Epithelial cell of prostate (primary cell): ENCODE results near the gene LRSAM1.

Source experiments
- DNase-seq: peaks from one replicate; pipeline ENCODE4 v3.0.0-alpha.2; 2011; ENCODE audit warnings: low read depth, low spot score
- H3K27ac ChIP-seq: fragments of 450-650 bp; 2 replicates; pipeline ENCODE4 v1.5.1; 2017; ENCODE audit warnings: mild to moderate bottlenecking

Gene LRSAM1

DNA sequence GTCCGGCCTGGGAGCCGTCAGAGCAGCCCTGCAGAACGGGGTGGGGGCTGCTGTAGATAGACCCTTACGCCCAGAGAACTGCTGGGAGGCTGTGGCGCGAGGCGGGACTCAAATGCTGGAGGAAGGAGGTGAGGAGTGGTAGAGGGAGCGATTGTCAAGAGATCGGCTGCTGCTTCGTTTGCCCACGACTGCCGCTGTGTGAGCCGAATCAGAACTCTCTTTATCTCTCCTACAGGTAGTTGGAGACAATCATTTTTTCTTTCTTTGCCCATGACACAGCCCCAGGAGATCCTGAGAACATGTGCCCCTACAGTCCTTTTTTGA is 26.7 kb upstream of the LRSAM1 start:
- peak overlapping the region; percentile 86 for H3K27ac ChIP-seq
- no peak for DNase-seq

DNA sequence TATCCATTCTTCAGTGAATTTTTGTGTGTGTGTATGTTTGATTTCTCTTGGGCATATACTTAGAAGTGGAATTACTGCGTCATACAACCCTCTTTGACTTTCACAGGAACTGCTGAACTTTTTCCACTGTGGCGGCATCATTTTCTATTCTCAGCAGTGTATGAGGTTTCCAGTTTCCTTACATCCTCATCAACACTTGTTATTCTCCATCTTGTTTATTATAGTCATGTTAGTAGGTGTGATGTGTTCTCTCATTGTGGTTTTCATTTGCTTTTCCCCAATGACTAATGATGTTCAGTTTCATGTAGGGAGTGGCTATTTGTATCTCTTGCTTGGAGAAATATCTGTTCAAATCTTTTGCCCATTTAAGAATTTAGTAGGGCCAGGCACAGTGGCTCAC is 24.6 kb upstream of the LRSAM1 start:
- DNase-seq, result no peak

DNA sequence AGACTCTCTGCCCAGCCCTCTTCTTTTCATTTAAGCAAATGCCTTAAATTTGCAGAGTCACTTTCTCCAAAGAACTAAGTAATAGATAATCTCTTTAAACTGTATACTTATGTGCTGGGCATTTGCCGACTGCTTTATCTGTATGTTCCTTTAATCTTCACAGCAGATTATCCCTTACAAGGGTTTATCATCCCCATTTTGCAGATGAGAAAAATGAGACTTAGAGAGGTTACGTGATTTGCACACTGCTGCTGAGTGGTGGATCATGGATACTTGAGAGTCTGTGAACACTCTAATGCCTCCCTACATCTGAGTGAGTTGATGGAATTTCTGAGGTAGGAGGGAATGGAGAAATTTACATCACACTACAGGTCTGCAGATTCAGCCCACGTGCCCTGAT is 23.0 kb upstream of the LRSAM1 start:
- DNase-seq, result no peak

More for the DNA sequence above, 24.6 kb upstream of the LRSAM1 start:
- H3K27ac ChIP-seq, result peak overlapping the region; percentile 8

DNA sequence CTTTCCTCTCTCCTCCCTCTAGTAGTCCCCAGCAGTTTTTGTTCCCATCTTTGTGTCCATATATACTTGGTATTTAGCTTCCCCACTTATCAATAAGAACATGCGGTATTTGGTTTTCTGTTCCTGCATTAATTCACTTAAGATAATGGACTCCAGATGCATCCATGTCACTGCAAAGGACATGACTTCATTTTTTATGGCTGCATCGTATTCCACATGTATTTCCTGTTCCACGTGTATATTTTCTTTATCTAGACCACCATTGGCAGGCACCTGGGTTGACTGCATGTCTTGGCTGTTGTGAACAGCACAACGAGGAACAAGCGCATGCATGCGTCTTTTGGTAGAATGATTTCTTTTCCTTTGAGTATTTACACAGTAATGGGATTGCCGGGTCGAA is 20.9 kb upstream of the LRSAM1 start:
- H3K27ac ChIP-seq, result no peak overlapping the region

More for the DNA sequence above, 23.0 kb upstream of the LRSAM1 start:
- no peak overlapping the region for H3K27ac ChIP-seq

DNA sequence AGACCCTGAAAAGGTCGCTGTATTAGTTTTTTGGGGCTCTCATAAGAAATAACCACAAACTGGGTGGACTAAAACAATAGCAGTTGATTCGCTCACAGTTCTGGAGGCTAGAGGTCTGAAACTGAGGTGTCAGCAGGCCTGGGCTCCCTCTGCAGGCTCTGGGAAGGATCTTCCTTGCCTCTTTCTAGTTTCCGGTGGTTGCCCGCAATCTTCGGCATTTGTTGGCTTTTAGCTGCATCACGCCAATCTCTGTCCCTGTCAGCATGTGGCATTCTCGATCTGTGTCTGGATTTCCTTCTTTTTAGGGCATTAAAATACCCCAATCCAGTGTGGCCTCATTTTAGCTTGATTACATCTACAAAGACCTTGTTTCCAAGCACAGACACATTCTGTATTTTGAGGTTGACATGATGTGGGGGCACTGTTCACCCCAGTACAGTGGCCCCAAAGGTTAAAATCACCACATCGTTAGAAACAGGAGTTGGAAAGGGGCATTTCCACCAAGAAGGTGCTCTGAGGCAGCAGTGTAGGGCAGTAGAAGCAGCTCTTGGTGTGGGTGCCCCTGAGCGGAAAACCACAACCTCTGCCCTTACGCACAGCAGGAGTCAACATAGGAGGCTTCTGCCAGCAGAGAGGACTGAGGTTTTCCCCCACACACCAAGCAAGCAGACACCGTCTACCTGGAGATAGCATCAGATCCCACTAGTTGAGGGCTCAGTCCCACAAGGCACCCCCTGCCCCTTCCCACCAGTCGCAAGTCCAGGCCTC is 13.6 kb upstream of the LRSAM1 start:
- no peak overlapping the region for H3K27ac ChIP-seq
- no peak for DNase-seq

More for the DNA sequence above, 20.9 kb upstream of the LRSAM1 start:
- DNase-seq, result no peak

DNA sequence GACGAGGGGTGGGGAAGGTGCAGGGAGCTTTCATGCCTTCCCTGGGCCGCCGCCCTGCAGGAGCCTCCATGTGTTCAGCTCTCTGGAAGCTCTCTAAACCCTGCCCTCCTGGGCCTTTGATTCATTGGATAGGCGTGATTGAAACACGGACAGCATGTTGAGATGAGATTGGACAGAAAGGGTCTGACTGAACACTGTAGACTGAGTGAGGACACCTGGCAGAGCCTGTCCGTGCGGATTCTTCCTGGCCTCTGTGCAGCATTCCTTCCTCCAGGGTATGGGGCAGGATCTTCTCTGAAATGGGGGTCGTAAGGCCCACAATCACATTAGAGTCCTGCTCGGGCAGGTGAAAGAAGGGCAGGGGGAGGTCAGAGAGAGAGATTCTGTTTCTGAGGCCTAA is 12.9 kb upstream of the LRSAM1 start:
- H3K27ac ChIP-seq, result no peak overlapping the region
- DNase-seq, result no peak

DNA sequence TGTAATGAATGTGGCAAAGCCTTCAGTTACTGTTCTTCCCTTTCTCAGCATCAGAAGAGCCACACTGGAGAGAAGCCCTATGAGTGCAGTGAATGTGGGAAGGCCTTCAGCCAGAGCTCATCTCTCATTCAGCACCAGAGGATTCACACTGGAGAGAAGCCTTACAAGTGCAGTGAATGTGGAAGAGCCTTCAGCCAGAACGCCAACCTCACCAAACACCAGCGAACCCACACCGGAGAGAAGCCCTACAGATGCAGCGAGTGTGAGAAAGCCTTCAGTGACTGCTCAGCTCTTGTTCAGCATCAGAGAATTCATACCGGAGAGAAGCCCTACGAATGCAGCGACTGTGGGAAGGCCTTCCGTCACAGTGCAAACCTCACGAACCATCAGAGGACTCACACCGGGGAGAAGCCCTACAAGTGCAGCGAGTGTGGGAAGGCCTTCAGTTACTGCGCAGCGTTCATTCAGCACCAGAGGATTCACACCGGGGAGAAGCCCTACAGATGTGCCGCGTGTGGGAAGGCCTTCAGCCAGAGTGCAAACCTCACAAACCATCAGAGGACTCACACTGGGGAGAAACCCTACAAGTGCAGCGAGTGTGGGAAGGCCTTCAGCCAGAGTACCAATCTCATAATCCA is 6.9 kb upstream of the LRSAM1 start:
- DNase-seq, result no peak

DNA sequence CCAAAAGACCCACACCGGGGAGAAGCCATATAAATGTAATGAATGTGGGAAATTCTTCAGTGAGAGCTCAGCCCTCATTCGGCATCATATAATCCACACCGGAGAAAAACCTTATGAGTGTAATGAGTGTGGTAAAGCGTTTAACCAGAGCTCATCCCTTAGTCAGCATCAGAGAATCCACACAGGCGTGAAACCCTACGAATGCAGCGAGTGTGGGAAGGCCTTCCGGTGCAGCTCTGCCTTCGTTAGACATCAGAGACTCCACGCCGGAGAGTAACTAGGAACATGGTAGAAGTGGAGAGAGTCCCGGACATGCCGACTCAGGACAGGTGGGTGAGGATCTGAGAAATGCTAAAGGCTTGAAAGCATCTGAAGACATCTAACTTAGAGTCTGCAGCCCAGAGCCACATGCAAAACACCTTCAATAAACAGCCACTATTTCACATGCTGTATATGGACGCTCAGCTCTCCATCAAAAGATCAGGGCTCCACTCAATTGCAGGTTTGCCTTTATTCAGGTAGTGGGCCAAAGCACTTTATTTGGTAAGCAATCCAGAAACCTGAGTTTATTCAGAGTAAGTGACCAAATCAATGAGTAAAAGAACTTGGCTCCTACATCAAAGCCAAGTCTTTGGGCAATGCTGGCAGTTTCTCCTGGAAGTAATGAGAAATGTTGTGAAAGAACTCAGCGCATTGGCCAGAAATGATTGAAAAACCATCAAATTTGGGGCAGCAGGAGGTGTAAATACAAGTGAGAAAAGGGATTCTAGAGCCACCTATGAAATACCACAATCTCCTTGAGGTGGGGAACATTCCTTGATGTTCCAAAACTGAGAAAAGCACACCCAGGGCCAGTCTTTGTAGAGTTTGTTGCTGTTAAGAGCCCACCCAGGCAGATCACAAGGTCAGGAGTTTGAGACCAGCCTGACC is 6.1 kb upstream of the LRSAM1 start:
- DNase-seq, result no peak
- H3K27ac ChIP-seq, result peak overlapping the region; percentile 96

More for the DNA sequence above, 6.9 kb upstream of the LRSAM1 start:
- no peak overlapping the region for H3K27ac ChIP-seq

DNA sequence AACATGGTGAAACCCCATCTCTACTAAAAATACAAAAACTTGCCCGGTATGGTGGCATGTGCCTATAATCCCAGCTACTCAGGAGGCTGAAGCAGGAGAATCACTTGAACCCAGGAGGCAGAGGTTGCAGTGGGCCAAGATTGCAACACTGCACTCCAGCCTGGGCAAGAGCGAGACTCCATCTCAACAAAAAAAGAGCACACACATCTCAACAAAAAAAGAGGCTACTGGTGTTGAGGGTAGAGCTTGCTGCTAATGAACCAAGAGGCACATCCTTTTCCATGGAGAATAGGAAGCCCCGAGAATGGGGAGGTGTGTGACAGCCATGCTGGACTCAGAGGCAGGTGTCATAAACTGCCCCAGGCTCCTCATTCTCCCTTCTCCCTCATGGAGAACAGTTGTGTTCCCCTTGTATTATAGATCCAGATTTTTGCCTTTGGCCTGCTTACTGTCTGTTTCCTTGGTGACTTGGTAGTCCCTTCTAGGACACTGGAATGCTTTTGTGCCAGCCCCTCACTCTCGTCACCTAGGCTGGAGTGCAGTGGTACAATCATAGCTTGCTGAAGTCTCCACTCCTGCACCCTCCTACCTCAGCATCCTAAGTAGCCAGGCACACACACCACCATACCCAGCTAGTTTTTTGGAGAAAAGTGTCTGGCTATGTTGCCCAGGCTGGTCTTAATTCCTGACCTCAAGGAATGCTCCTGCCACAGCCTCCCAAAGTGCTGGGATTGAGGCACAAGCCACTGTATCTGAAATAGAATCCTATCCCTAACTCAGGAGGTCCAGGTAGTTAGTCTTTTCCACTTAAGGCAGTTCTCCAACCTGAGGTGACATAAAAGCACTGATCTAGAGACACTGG is 5.2 kb upstream of the LRSAM1 start:
- peak overlapping the region; percentile 96 for H3K27ac ChIP-seq
- no peak for DNase-seq

DNA sequence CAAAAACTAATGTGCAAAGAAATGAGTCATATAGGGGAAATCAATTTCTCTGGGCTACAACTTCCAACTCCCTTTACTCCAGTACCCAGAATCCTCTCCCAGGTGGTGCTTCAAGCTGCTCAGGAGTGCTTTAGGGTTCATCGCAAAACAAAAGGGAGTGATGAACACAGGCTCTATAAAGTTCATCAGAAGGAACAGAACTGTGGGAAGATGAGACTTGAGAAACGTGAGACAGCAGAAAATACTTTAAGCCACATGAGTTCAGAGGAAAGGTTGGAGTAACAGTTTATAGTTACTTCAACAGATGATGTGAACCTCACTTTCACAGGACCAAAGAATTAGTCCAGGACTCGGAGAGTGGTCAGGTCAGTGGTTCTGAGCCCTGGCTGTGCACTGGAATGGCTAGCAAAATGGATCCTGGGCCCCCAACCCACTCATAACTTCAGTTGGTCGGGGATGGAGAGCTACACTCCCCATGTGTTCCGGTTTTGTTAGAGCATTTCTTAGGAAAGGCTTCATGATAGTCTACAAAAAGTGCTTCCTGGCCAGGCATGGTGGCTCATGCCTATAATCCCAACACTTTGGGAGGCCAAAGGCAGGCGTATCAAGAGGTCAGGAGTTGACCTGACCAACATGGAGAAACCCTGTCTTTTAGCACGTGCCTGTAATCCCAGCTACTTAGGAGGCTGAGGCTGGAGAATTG is 4.4 kb upstream of the LRSAM1 start:
- peak overlapping the region; percentile 96 for H3K27ac ChIP-seq
- DNase-seq, result no peak

DNA sequence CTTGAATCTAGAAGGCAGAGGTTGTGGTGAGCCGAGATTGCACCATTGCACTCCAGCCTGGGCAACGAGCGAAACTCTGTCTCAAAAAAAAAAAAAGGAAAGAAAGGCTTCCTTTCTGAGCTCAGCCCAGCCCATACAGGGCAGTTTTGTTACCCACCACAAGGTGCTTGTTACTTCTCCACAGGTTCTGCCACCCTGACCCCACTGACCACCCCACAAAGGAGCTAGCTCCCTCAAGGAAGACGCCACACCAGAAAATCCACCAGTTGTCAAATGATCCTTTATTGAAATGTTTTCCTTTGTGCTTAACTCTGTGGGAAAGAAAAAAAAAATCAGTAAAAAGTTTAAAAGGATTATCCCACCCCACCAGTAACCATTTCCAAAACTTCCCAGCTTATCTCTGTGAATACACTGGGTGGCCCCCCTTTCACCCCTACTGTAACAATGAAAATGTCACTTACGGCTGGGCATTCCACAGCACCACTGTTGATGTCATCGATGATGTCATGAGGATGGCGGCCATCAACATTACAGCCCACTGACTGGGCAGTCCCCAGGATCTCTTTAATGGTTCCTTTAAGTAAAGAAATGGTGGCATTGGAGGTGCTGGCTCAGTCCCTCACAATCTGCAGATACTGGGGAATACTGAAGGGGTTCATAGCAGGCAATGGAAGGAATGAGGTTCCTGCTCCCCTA is 3.7 kb upstream of the LRSAM1 start:
- peak overlapping the region; percentile 96 for H3K27ac ChIP-seq
- DNase-seq, result no peak

DNA sequence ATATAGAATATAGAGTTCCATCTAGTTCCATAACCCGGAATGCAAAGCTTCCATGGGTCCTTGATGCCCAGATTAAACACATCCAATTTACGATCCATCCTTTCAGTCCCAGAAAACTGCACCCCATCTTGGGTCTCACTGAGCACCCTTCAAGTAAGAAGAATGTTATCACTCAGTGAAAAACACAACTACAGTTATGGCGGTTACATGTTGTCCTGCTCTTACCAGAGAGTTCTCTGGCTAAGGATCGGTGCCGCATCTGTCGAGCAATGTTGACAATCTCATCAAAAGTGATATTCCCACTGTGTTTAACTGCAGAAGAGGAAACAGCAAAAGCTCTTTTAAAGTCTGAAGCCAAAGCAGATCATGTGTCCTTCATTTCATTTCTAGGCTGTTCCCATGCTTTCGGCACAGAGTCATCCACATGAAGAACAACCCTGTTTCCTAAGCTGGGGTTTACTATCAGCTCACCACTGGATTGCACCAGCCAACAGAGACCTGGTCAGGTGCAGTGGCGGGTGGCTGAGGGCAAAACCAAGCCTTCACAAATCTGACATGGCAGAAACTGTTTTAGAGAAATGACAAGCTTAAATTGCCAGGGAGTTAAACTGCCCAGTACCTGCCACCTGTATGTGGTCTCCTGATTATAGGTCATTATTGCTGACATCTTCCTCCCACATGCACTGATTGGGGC is 3.1 kb upstream of the LRSAM1 start:
- DNase-seq, result no peak

DNA sequence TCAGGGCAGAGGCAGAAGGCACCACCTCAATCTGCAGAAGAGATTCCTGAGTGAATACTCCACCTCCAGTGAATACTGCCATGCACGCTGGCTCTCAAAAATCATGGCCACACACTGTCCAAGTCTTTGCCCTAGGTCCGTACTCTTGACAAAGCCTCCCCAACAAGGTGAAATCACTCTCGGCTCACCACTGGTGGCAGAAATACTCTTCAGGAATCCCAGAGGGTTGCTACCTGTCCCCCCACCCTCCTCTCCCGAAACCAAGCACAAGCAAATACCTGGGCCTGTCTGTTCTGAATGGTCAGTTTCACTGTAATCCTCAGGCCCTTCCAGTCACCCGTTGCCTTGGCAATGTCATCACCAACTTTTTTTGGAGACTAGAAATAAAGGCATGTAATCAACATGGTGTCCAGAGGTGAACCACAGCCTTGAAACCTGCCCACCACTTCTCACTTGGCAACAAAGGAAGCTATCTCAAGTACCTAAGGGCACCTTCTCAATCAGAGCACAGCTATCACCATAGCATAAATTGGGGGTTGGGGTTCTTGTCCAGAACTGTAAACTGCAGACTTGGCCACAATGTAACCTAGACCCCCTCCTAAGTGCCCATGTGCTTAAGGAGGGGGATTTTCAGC is 1.9 kb upstream of the LRSAM1 start:
- DNase-seq, result no peak
- H3K27ac ChIP-seq, result peak overlapping the region; percentile 96

More for the DNA sequence above, 3.1 kb upstream of the LRSAM1 start:
- peak overlapping the region; percentile 96 for H3K27ac ChIP-seq

DNA sequence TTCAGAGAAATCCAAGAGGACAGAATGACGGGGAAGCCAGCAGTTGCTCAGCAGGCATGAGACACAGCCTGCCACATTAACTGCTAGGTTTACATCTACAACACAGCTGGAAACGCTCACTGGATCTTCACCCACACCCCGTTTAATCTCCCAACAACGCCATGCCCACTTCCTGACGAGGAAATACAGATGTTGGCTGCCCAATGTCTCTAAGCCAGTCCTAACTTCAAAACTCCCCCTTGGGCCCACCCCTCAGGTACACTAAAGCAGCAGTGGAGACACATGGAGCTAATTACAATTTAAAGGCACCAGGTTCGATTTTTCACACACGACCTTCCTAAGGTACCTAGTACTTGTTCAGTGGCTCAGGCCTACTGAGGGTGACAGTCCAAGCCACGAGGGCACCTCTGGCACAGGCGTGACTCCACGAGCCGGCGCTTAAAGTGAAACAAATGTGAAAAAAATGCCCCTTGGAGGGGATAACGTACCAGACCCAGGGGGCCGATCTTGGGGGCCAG is 1.0 kb upstream of the LRSAM1 start:
- DNase-seq, result no peak

DNA sequence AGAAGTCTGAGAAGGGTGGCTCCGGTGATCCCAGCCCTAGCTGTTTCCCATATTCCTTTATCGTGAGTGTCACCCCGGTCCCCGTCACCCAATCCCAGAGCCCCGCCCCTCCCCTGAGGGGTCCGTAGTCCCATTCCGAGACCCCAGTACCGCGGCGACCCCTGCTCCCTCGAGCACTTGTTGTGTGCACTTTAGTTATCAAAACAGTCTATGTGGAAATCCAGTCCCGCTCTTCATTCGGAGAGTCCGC is 223 bp downstream of the LRSAM1 start:
- peak overlapping the region; percentile 96 for H3K27ac ChIP-seq
- DNase-seq, result no peak

More for the DNA sequence above, 1.0 kb upstream of the LRSAM1 start:
- H3K27ac ChIP-seq, result peak overlapping the region; percentile 96

DNA sequence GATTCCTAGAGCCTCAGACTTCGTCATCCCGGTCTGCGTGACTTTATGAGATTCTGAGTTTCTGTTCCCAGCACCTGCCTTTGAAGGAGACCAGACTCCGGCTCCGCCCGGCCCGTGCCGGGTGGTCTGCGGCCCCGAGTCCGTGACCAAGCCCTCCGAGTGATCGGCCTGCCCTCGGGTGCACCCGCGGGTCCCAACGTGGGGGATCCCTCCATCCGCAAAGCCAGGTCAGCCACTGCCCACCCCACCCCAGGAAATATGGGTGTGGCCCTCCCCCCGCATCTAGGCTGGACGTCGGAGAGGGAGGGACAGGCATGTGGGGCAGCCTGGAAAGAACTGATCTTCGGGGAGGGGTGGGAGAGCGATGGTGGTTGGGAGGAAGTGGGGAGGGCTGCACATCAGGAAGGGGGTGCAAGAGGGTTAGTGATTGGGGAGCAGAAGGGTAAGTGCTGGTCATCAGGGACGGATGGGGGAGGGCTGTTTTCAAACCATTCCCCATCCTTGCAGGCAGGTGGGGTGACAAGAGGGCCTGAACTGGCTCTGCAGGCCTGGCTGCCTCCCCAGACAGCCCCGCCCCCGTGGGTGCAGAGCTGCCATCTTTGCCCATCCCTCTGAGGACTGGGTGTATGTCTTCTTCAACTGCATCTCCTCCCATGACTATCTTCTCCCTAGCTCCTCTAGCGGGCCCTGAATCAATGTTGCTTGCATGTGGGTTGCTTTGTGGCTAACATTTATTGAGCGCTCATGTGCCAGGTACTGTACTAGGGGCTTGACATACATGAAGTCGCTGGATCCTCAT is 747 bp downstream of the LRSAM1 start:
- H3K27ac ChIP-seq, result peak overlapping the region; percentile 96
- DNase-seq, result no peak

DNA sequence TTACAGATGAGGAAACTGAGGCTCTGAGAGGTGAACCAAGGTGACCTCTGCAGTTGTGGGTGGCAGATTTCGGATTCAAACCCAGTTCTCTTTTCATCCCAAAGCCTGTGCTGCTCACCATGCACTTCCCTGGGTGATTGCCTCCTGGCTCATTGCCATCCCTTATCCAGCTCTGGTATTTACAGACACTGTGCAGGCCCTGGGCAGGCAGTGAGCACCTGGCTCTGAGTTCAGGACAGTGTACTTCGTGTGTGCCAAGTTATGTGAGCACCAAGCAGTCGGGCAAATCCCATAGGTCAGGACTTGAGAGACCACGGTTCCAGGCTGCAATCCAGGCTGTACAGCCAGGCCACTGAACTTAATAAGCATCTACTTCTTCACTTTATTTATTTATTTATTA is 1.4 kb downstream of the LRSAM1 start:
- peak overlapping the region; percentile 96 for H3K27ac ChIP-seq
- no peak for DNase-seq
